HG02938 (cell line): ENCODE data around the gene ANO7.

Experiments
- ATAC-seq: cut with Tn5 transposase; IDR thresholded peaks from one replicate; pipeline ENCODE4 v1.9.1; 2021; ENCODE audit warnings: mild to moderate bottlenecking, moderate library complexity; ENCODE audit not compliant: unreplicated experiment

Gene ANO7

GRCh38 chr2:241242306-241242705 lies 53.8 kb downstream of the ANO7 start:
- ATAC-seq: no peak

- ATAC-seq: no peak
Measured at GRCh38 chr2:241244368-241244767, 55.9 kb downstream of the ANO7 start.

- ATAC-seq: no peak
Measured at GRCh38 chr2:241248289-241248688, 59.8 kb downstream of the ANO7 start.

- no peak for ATAC-seq
Measured at GRCh38 chr2:241248897-241249296, 60.4 kb downstream of the ANO7 start.

GRCh38 chr2:241249654-241250053 lies 61.2 kb downstream of the ANO7 start:
- ATAC-seq: no peak

GRCh38 chr2:241252778-241253475 lies 64.5 kb downstream of the ANO7 start:
- no peak for ATAC-seq

- no peak for ATAC-seq
Measured at GRCh38 chr2:241254904-241255351, 66.5 kb downstream of the ANO7 start.

GRCh38 chr2:241255542-241256167 lies 67.2 kb downstream of the ANO7 start:
- ATAC-seq: no peak

- ATAC-seq: no peak
Measured at GRCh38 chr2:241256168-241256545, 67.7 kb downstream of the ANO7 start.

GRCh38 chr2:241257419-241258032 lies 69.0 kb downstream of the ANO7 start:
- no peak for ATAC-seq

GRCh38 chr2:241258505-241259280 lies 70.2 kb downstream of the ANO7 start:
- ATAC-seq: no peak

- no peak for ATAC-seq
Measured at GRCh38 chr2:241260911-241261310, 72.4 kb downstream of the ANO7 start.

- no peak for ATAC-seq
Measured at GRCh38 chr2:241261628-241262027, 73.2 kb downstream of the ANO7 start.

GRCh38 chr2:241263061-241263460 lies 74.6 kb downstream of the ANO7 start:
- no peak for ATAC-seq

GRCh38 chr2:241265506-241265905 lies 77.0 kb downstream of the ANO7 start:
- ATAC-seq: no peak

- no peak for ATAC-seq
Measured at GRCh38 chr2:241267249-241268067, 79.0 kb downstream of the ANO7 start.

GRCh38 chr2:241268306-241268705 lies 79.8 kb downstream of the ANO7 start:
- no peak for ATAC-seq

GRCh38 chr2:241268716-241269445 lies 80.4 kb downstream of the ANO7 start:
- ATAC-seq: no peak

GRCh38 chr2:241269707-241270520 lies 81.4 kb downstream of the ANO7 start:
- no peak for ATAC-seq
